Testis (tissue), 2 donors: ENCODE results near the gene CLEC7A.

Experiments
- POLR2A ChIP-seq: fragments of 450-650 bp; IDR thresholded peaks from one replicate; pipeline ENCODE4 v1.6.1; 2017; ENCODE audit warnings: antibody characterized with exemption, mild to moderate bottlenecking, moderate library complexity
- TF ChIP-seq, protein P1 (sequence below), 3 experiments: fragments of 450-650 bp in 2 of 3; fragments of 200-600 bp in 1 of 3; sonication (generic) in 1 of 3; IDR thresholded peaks; one replicate each; pipeline ENCODE4 v1.5.1; 2016 to 2019; ENCODE audit warnings: antibody characterized with exemption in 3 of 3, mild to moderate bottlenecking in 2 of 3, moderate library complexity in 1 of 3

- TF ChIP-seq, protein P1, sequence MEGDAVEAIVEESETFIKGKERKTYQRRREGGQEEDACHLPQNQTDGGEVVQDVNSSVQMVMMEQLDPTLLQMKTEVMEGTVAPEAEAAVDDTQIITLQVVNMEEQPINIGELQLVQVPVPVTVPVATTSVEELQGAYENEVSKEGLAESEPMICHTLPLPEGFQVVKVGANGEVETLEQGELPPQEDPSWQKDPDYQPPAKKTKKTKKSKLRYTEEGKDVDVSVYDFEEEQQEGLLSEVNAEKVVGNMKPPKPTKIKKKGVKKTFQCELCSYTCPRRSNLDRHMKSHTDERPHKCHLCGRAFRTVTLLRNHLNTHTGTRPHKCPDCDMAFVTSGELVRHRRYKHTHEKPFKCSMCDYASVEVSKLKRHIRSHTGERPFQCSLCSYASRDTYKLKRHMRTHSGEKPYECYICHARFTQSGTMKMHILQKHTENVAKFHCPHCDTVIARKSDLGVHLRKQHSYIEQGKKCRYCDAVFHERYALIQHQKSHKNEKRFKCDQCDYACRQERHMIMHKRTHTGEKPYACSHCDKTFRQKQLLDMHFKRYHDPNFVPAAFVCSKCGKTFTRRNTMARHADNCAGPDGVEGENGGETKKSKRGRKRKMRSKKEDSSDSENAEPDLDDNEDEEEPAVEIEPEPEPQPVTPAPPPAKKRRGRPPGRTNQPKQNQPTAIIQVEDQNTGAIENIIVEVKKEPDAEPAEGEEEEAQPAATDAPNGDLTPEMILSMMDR (IDR thresholded peaks at IDR 0.05), result no peak
- no peak for TF ChIP-seq POLR2A
Measured at GRCh38 chr12:10101648-10102220, 28.3 kb downstream of the CLEC7A start.
